HepG2 (cell line): ENCODE data around the gene CACNA1H. TPM values are rescaled to one million over a fixed set of nuclear protein-coding genes. Genes with fewer than 3 reads are reported as not detected.

Source experiments
- ATAC-seq: fragments of 200-7000 bp; cut with Tn5 transposase; 3 replicates; pipeline ENCODE4 v1.9.1; 2020; ENCODE audit warnings: mild to moderate bottlenecking, moderate library complexity
- BruUV-seq: library from RNA; stranded (reverse); fragments of 400-500 nt; replicated peaks from 2 replicates; lab custom pipeline; 2021; lab: Mats Ljungman, UMichigan
- CTCF ChIA-PET: fragments of 300-600 bp; formaldehyde crosslinking; extraction: SDS; loops from one replicate; lab custom pipeline; 2021; ENCODE audit warnings: low total read pairs, inconsistent platforms, low intra/inter-chr PET ratio; lab: Yijun Ruan, JAX
- POLR2A ChIA-PET: fragments of 350-600 bp; sonication (Branson Sonifier 250); formaldehyde crosslinking; loops from one replicate; lab custom pipeline; 2020; ENCODE audit warnings: antibody characterized with exemption, inconsistent platforms; lab: Yijun Ruan, JAX
- DNase-seq: peaks from one replicate; pipeline ENCODE4 v3.0.0-alpha.2; 2015; ENCODE audit warnings: low spot score
- FAIRE-seq: peaks from 3 replicates; lab custom pipeline; 2011; peaks lifted over from hg19 to GRCh38; lab: Jason Lieb, UNC
- H2AFZ ChIP-seq: one replicate; pipeline ENCODE4 v1.6.1; 2011; ENCODE audit warnings: low read length, inconsistent platforms
- H3K27ac ChIP-seq: fragments of 300-600 bp; 3 replicates; pipeline ENCODE4 v1.8.0; 2011; ENCODE audit warnings: mixed run types, mild to moderate bottlenecking, mixed read lengths, low read length, inconsistent platforms; ENCODE audit not compliant: insufficient read depth; ENCODE audit errors: extremely low read length
- H3K27me3 ChIP-seq, 2 experiments: fragments of 200-600 bp in 1 of 2; 2 replicates in 1 of 2; 3 replicates in 1 of 2; pipeline versions ENCODE4 v1.6.0 to v1.8.0; 2011; ENCODE audit warnings: low read length in 2 of 2, mild to moderate bottlenecking in 2 of 2, moderate library complexity in 2 of 2, inconsistent platforms in 1 of 2; ENCODE audit not compliant: insufficient read depth in 2 of 2, control insufficient read depth in 1 of 2
- H3K36me3 ChIP-seq, 2 experiments: fragments of 200-600 bp in 1 of 2; replicated peaks in 1 of 2; 2 replicates in 1 of 2; 3 replicates in 1 of 2; pipeline versions ENCODE4 v1.5.1 to v1.8.0; 2011; ENCODE audit warnings: low read length in 2 of 2, inconsistent platforms in 1 of 2; ENCODE audit not compliant: insufficient read depth in 2 of 2, control insufficient read depth in 1 of 2
- H3K4me1 ChIP-seq: 2 replicates; pipeline ENCODE4 v1.5.1; 2012; ENCODE audit warnings: low read length, inconsistent platforms; ENCODE audit not compliant: insufficient read depth
- H3K4me2 ChIP-seq: 2 replicates; pipeline ENCODE4 v1.6.0; 2011; ENCODE audit warnings: low read depth, low read length, inconsistent platforms
- H3K4me3 ChIP-seq, 3 experiments: fragments of 200-600 bp in 1 of 3; sonication (generic), shearing (Covaris generic) in 1 of 3; replicated peaks in 1 of 3; 2 replicates each; pipeline ENCODE4 v1.5.1; 2011 to 2016; ENCODE audit warnings: low read length in 3 of 3, inconsistent platforms in 2 of 3, low read depth in 2 of 3, mild to moderate bottlenecking in 2 of 3, control low read depth in 1 of 3, mixed read lengths in 1 of 3; ENCODE audit not compliant: insufficient read depth in 1 of 3
- H3K79me2 ChIP-seq: one replicate; pipeline ENCODE4 v1.6.1; 2011; ENCODE audit warnings: low read length, inconsistent platforms; ENCODE audit not compliant: insufficient read depth
- H3K9ac ChIP-seq: 2 replicates; pipeline ENCODE4 v1.6.0; 2011; ENCODE audit warnings: mild to moderate bottlenecking, low read depth, low read length, inconsistent platforms; ENCODE audit not compliant: insufficient read depth
- H3K9me3 ChIP-seq: 2 replicates; pipeline ENCODE4 v1.5.1; 2012; ENCODE audit warnings: mild to moderate bottlenecking, low read length
- H4K20me1 ChIP-seq: 2 replicates; pipeline ENCODE4 v1.6.0; 2011; ENCODE audit warnings: inconsistent platforms, mild to moderate bottlenecking, low read length, moderate library complexity; ENCODE audit not compliant: insufficient read depth
- KLF9 ChIP-seq: IDR thresholded peaks from 2 replicates; pipeline ENCODE4 v1.6.1; 2016; ENCODE audit warnings: low read depth
- MAZ ChIP-seq, 2 experiments: sonication (generic) in 1 of 2; formaldehyde crosslinking in 1 of 2; IDR thresholded peaks; 2 replicates each; pipeline versions ENCODE4 v1.5.0 to v1.6.1; 2012 to 2020; ENCODE audit warnings: low read depth in 2 of 2, mild to moderate bottlenecking in 2 of 2, borderline replicate concordance in 1 of 2, improper control_type of control experiment in 1 of 2, low read length in 1 of 2, missing genetic modification reagents in 1 of 2, moderate library complexity in 1 of 2
- PTBP1 ChIP-seq: fragments of 200-400 bp; formaldehyde crosslinking; IDR thresholded peaks from 2 replicates; pipeline ENCODE4 v1.6.1; 2018; ENCODE audit warnings: low read length, low read depth; ENCODE audit not compliant: poor library complexity, severe bottlenecking
- ZEB1 ChIP-seq: IDR thresholded peaks from 2 replicates; pipeline ENCODE4 v1.6.1; 2012; ENCODE audit warnings: mild to moderate bottlenecking, low read depth, inconsistent platforms; ENCODE audit not compliant: insufficient replicate concordance
- ZFY ChIP-seq: sonication (generic); formaldehyde crosslinking; IDR thresholded peaks from 2 replicates; pipeline ENCODE4 v1.4.0; 2020; ENCODE audit warnings: missing genetic modification reagents
- ZNF253 ChIP-seq: sonication (generic); formaldehyde crosslinking; IDR thresholded peaks from 2 replicates; pipeline ENCODE4 v1.8.0; 2022; ENCODE audit warnings: mild to moderate bottlenecking, missing genetic modification reagents, borderline replicate concordance
- ZNF280B ChIP-seq: sonication (generic); formaldehyde crosslinking; IDR thresholded peaks from 2 replicates; pipeline ENCODE4 v1.5.0; 2020; ENCODE audit warnings: missing genetic modification reagents, mild to moderate bottlenecking, borderline replicate concordance
- ZNF280D ChIP-seq: sonication (generic); formaldehyde crosslinking; IDR thresholded peaks from 2 replicates; pipeline ENCODE4 v1.5.1; 2020; ENCODE audit warnings: mild to moderate bottlenecking, missing genetic modification reagents
- ZNF3 ChIP-seq: IDR thresholded peaks from 2 replicates; pipeline ENCODE4 v1.7.0; 2017; ENCODE audit warnings: inconsistent platforms
- ZNF34 ChIP-seq: sonication (generic); formaldehyde crosslinking; IDR thresholded peaks from 2 replicates; pipeline ENCODE4 v1.4.0; 2020; ENCODE audit warnings: mild to moderate bottlenecking, missing genetic modification reagents, borderline replicate concordance
- ZNF563 ChIP-seq: sonication (generic); formaldehyde crosslinking; IDR thresholded peaks from 2 replicates; pipeline ENCODE4 v1.8.0; 2022; ENCODE audit warnings: mild to moderate bottlenecking, moderate library complexity, missing genetic modification reagents
- WGBS: methylation state at CpG from one replicate; pipeline ENCODE4 v1.1.6; 2017; ENCODE audit warnings: low lambda C conversion rate; 5-methylcytosine and 5-hydroxymethylcytosine counted together
- in situ Hi-C: cut with HindIII; loops from 2 replicates; pipeline ENCODE4 v1.10.0; 2017; ENCODE audit warnings: low pct_unique_long_range_greater_than_20kb; ENCODE audit not compliant: extremely low pct_ligation_motif_present
- intact Hi-C: fragments of 100-400 bp; cut with micrococcal nuclease; formaldehyde crosslinking; loops from one replicate; pipeline ENCODE4 v1.10.0; 2022; ENCODE audit not compliant: unreplicated experiment
- polyA plus RNA-seq, 8 experiments: library from polyadenylated mRNA; depleted of rRNA in 3 of 8; stranded (reverse) in 7 of 8; unstranded in 1 of 8; fragments of >200 nt; fragmentation: Illumina TruSeq in 4 of 8; extraction: Trizol in 4 of 8; gene quantifications; 2 replicates each; pipeline versions ENCODE4 v1.2.1 to v1.2.3, GENCODE V29; 2011 to 2016; ENCODE audit warnings: low read depth in 4 of 8, missing spikeins in 1 of 8, mixed read lengths in 1 of 8; ENCODE audit not compliant: insufficient read depth in 1 of 8
- total RNA-seq, 5 experiments: library from RNA; depleted of rRNA; stranded (reverse); fragments of >200 nt; fragmentation: Illumina TruSeq; extraction: Trizol; gene quantifications; 2 replicates each; pipeline ENCODE4 v1.2.3, GENCODE V29; 2016; ENCODE audit warnings: low read depth in 1 of 5

The CACNA1H gene
- total and polyA plus RNA-seq, 2 of the 13 experiments (the other 11 are each of a cell fraction or from before 2014, with no cell fraction given) = 0.40 to 1.8 TPM

- no peak overlapping the region for H3K4me2 ChIP-seq
- peaks cover 3% of the 10 kb centered on the region; the same call in 1 of the 2 replicates for H4K20me1 ChIP-seq
- in situ Hi-C loops (loop anchor here (5.0 kb wide), 1 partner anchor 88 kb away; no protein-coding TSS in a partner anchor), intact Hi-C loops (no loop called here)
- ChIA-PET POLR2A (no interaction called here), CTCF (no interaction called here)
- TF ChIP-seq ZNF563 (CRISPR knock-in tag) (no peak), ZNF34 (no peak), MAZ (IDR thresholded peaks at IDR 0.05; ENCODE audit: borderline replicate concordance, low read depth, low read length) (no peak), MAZ (CRISPR knock-in tag; IDR thresholded peaks at IDR 0.05; ENCODE audit: low read depth) (no peak), ZNF253 (CRISPR knock-in tag) (no peak), KLF9 (CRISPR knock-in tag) (no peak), ZNF280D (CRISPR knock-in tag) (no peak), PTBP1 (no peak), ZFY (CRISPR knock-in tag) (no peak), ZNF280B (CRISPR knock-in tag) (no peak), ZNF3 (CRISPR knock-in tag) (no peak), ZEB1 (no peak)
- H3K27ac ChIP-seq = no peak overlapping the region
- H2AFZ ChIP-seq = no peak overlapping the region
- FAIRE-seq (no peak), DNase-seq (no peak), ATAC-seq (no peak)
- WGBS = 37% methylated on average over 10 of the region's 19 CpGs
- H3K9me3 ChIP-seq = no peaks in the 10 kb centered on the region
- BruUV-seq = no TSS peak
- H3K36me3 ChIP-seq = no peaks in the 10 kb centered on the region
- no peaks in the 10 kb centered on the region for H3K79me2 ChIP-seq
- H3K4me1 ChIP-seq = peaks cover 18% of the 10 kb centered on the region
- no peak overlapping the region for H3K9ac ChIP-seq
- H3K4me3 ChIP-seq = no peak overlapping the region
- H3K27me3 ChIP-seq = peaks cover 24 to 84% of the 10 kb centered on the region in 2 experiments
These were observed 43.3 kb upstream of the CACNA1H start for GRCh38 chr16:1109648-1110047.
